GM12878 (cell line): ENCODE data around the gene OPRL1. TPM values are rescaled to one million over a fixed set of nuclear protein-coding genes. Genes with fewer than 3 reads are reported as not detected.

Experiments
- ATAC-seq: fragments of 200-7000 bp; cut with Tn5 transposase; 3 replicates; pipeline ENCODE4 v1.9.1; 2020; ENCODE audit warnings: mild to moderate bottlenecking, moderate library complexity
- BruUV-seq: library from RNA; stranded (reverse); fragments of 400-500 nt; replicated peaks from 2 replicates; lab custom pipeline; 2021; lab: Mats Ljungman, UMichigan
- CTCF ChIA-PET: fragments of 300-600 bp; sonication (Branson Sonifier 250); formaldehyde crosslinking; extraction: SDS; loops from one replicate; lab custom pipeline; 2021; ENCODE audit warnings: inconsistent platforms; lab: Yijun Ruan, JAX
- POLR2A ChIA-PET: fragments of 350-600 bp; formaldehyde crosslinking; extraction: SDS; loops from one replicate; lab custom pipeline; 2021; ENCODE audit warnings: inconsistent platforms; lab: Charles Lee
- RAD21 ChIA-PET: fragments of 300-600 bp; sonication (Branson Sonifier 250); formaldehyde crosslinking; loops from one replicate; lab custom pipeline; 2023; ENCODE audit warnings: antibody characterized with exemption; ENCODE audit not compliant: unreplicated experiment; lab: Charles Lee
- SMC1A ChIA-PET: fragments of 300-600 bp; sonication (Branson Sonifier 250); formaldehyde crosslinking; loops from one replicate; lab custom pipeline; 2023; ENCODE audit not compliant: unreplicated experiment, uncharacterized antibody; lab: Charles Lee
- DNase-seq: peaks from one replicate; pipeline ENCODE4 v3.0.0-alpha.2; 2011; ENCODE audit warnings: low read depth, low spot score
- FAIRE-seq: peaks from 3 replicates; lab custom pipeline; 2011; peaks lifted over from hg19 to GRCh38; lab: Jason Lieb, UNC
- H2AFZ ChIP-seq: 2 replicates; pipeline ENCODE4 v1.6.0; 2011; ENCODE audit warnings: low read depth, low read length, control low read depth; ENCODE audit not compliant: control insufficient read depth
- H3K27ac ChIP-seq: 2 replicates; pipeline ENCODE4 v1.5.1; 2011; ENCODE audit warnings: control low read depth; ENCODE audit not compliant: control insufficient read depth, insufficient read depth
- H3K27me3 ChIP-seq, 2 experiments: replicated peaks in 1 of 2; 2 replicates each; pipeline versions ENCODE4 v1.6.0 to v1.6.1; 2011; ENCODE audit warnings: low read length in 1 of 2; ENCODE audit not compliant: control insufficient read depth in 2 of 2, insufficient read depth in 2 of 2
- H3K36me3 ChIP-seq, 2 experiments: 2 replicates each; pipeline ENCODE4 v1.5.1; 2011; ENCODE audit warnings: low read length in 1 of 2; ENCODE audit not compliant: control insufficient read depth in 2 of 2, insufficient read depth in 2 of 2
- H3K4me1 ChIP-seq: 2 replicates; pipeline ENCODE4 v1.6.1; 2011; ENCODE audit warnings: mild to moderate bottlenecking, low read length, moderate library complexity, mixed read lengths; ENCODE audit not compliant: control insufficient read depth, insufficient read depth
- H3K4me2 ChIP-seq: 2 replicates; pipeline ENCODE4 v1.6.0; 2011; ENCODE audit warnings: control low read depth; ENCODE audit not compliant: control insufficient read depth, insufficient read depth
- H3K4me3 ChIP-seq: fragments of 200-600 bp; sonication (generic); 2 replicates; pipeline ENCODE4 v1.5.1; 2016
- H3K79me2 ChIP-seq: 2 replicates; pipeline ENCODE4 v1.6.0; 2011; ENCODE audit warnings: low read length; ENCODE audit not compliant: control insufficient read depth, insufficient read depth
- H3K9ac ChIP-seq: 2 replicates; pipeline ENCODE4 v1.8.0; 2011; ENCODE audit warnings: low read length, control low read depth, mixed read lengths; ENCODE audit not compliant: control insufficient read depth, insufficient read depth
- H3K9me3 ChIP-seq: replicated peaks from 3 replicates; pipeline ENCODE4 v1.5.1; 2011; ENCODE audit warnings: mild to moderate bottlenecking, low read length; ENCODE audit not compliant: control insufficient read depth, insufficient read depth
- H4K20me1 ChIP-seq: 2 replicates; pipeline ENCODE4 v1.6.0; 2011; ENCODE audit not compliant: control insufficient read depth, insufficient read depth
- BHLHE40 ChIP-seq, 2 experiments: fragments of 450-650 bp in 1 of 2; IDR thresholded peaks; 2 replicates each; pipeline ENCODE4 v1.6.1; 2011 to 2017; ENCODE audit warnings: low read depth in 2 of 2, borderline replicate concordance in 1 of 2, improper control_type of control experiment in 1 of 2, low read length in 1 of 2, mild to moderate bottlenecking in 1 of 2
- CEBPB ChIP-seq, 2 experiments: fragments of 150-350 bp in 1 of 2; IDR thresholded peaks; 2 replicates each; pipeline ENCODE4 v1.6.1; 2012 to 2014; ENCODE audit warnings: low read depth in 2 of 2, low read length in 2 of 2, borderline replicate concordance in 1 of 2, inconsistent platforms in 1 of 2
- FOS ChIP-seq: IDR thresholded peaks from 3 replicates; pipeline ENCODE4 v1.6.1; 2011; ENCODE audit warnings: borderline replicate concordance; ENCODE audit not compliant: insufficient read length; ENCODE audit errors: extremely low read depth
- IKZF1 ChIP-seq: fragments of 450-650 bp; conservative IDR thresholded peaks from 2 replicates; pipeline ENCODE4 v1.6.1; 2017; ENCODE audit warnings: antibody characterized with exemption, mild to moderate bottlenecking
- NBN ChIP-seq: fragments of 450-650 bp; IDR thresholded peaks from 2 replicates; pipeline ENCODE4 v1.6.1; 2016
- PRDM15 ChIP-seq: fragments of 450-650 bp; formaldehyde crosslinking; IDR thresholded peaks from 2 replicates; pipeline ENCODE4 v1.4.0; 2020; ENCODE audit warnings: mild to moderate bottlenecking, moderate library complexity
- RBBP5 ChIP-seq: fragments of 200-600 bp; sonication (generic); conservative IDR thresholded peaks from 2 replicates; pipeline ENCODE4 v1.6.1; 2016
- WRNIP1 ChIP-seq: IDR thresholded peaks from 2 replicates; pipeline ENCODE4 v1.6.1; 2011; ENCODE audit warnings: low read depth, low read length, improper control_type of control experiment, borderline replicate concordance
- WGBS: methylation state at CpG from one replicate; pipeline ENCODE4 v1.1.6; 2016; ENCODE audit warnings: low lambda C conversion rate; ENCODE audit not compliant: insufficient replicate concordance, insufficient coverage; ENCODE audit errors: missing lambda C conversion rate; 5-methylcytosine and 5-hydroxymethylcytosine counted together
- in situ Hi-C: fragments of 300-500 bp; cut with MboI; formaldehyde crosslinking; loops from 9 replicates; pipeline ENCODE4 v1.14.3; 2018; ENCODE audit warnings: mixed read lengths
- intact Hi-C: fragments of 100-400 bp; cut with micrococcal nuclease; formaldehyde crosslinking; loops from one replicate; pipeline ENCODE4 v1.14.2; 2022; ENCODE audit not compliant: unreplicated experiment
- polyA plus RNA-seq, 11 experiments: library from polyadenylated mRNA; depleted of rRNA in 4 of 11; unstranded in 6 of 11; stranded (reverse) in 5 of 11; fragments of >200 nt; fragmentation: Nextera tagmentation in 4 of 11; fragmentation: Illumina TruSeq in 1 of 11; extraction: Ambion mirVana in 4 of 11; extraction: Trizol in 1 of 11; gene quantifications; 1 replicate in 1 of 11; 2 replicates in 10 of 11; pipeline versions ENCODE4 v1.2.1 to v1.2.3, GENCODE V29; 2011 to 2016; ENCODE audit warnings: inconsistent platforms in 2 of 11, missing spikeins in 2 of 11, low read depth in 1 of 11
- total RNA-seq, 4 experiments: library from RNA; depleted of rRNA in 3 of 4; stranded (reverse); fragments of >200 nt in 3 of 4; fragmentation: Illumina TruSeq in 1 of 4; extraction: Trizol in 1 of 4; gene quantifications; 2 replicates each; pipeline versions ENCODE4 v1.2.1 to v1.2.3, GENCODE V29; 2013 to 2021
- TF ChIP-seq, protein P1 (sequence below): IDR thresholded peaks from 2 replicates; pipeline ENCODE4 v1.6.1; 2012; ENCODE audit warnings: low read depth, low read length, improper control_type of control experiment

OPRL1 gene
- total and polyA plus RNA-seq, 10 of the 15 experiments (the other 5 are each of a cell fraction or from before 2014, with no cell fraction given): 0.04 to 0.41 (median 0.24) TPM; not detected in 1

DNA sequence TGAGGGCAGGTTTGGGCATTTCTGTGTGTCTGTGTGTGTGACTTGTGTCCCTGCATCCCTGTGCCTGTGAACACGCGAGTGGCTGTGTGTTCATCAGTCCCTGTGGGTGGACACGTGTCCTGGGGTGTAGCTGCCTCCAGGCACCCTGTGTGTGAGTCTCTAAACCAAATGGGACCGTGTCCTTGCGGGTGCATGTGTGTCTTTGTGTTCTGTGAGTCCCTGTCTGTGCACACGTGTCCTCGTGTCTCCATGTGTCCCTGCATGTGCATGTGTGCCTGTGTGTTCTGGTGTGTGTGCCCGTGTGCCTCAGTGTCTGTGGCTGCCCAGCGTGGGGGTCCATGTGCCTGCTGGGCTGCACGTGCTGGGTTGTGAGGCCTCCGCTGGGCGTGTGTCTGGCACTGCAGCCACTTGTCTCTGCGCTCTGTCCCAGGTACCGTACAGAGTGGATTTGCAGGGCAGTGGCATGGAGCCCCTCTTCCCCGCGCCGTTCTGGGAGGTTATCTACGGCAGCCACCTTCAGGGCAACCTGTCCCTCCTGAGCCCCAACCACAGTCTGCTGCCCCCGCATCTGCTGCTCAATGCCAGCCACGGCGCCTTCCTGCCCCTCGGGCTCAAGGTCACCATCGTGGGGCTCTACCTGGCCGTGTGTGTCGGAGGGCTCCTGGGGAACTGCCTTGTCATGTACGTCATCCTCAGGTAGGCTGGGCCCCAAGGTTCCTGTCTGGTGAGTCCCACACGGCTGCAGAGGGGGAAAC, 12.6 kb downstream of the OPRL1 start:
- Histone ChIP-seq H3K27ac (no peak overlapping the region), H3K4me2 (no peak overlapping the region), H3K9me3 (peaks cover 4% of the 10 kb centered on the region; the same call in 1 of the 3 replicates), H3K79me2 (no peaks in the 10 kb centered on the region), H3K36me3 (no peaks in the 10 kb centered on the region), H3K27me3 (no peaks in the 10 kb centered on the region), H4K20me1 (no peaks in the 10 kb centered on the region), H3K4me1 (peaks cover 7% of the 10 kb centered on the region), H3K4me3 (no peak overlapping the region), H2AFZ (no peak overlapping the region), H3K9ac (no peak overlapping the region)
- intact Hi-C loops (no loop called here), in situ Hi-C loops (no loop called here)
- ATAC-seq: peak; percentile 37; the same call in 2 of the 3 replicates
- WGBS: 42% methylated on average over 27 of the region's 27 CpGs
- FAIRE-seq: no peak
- TF ChIP-seq BHLHE40 (IDR thresholded peaks at IDR 0.05; ENCODE audit: borderline replicate concordance in 1 of 2, low read depth in 2 of 2, low read length in 1 of 2) (0 out of 4 replicates have a peak, but pooled peaks of 1 of the 2 experiments have one; percentile 8), PRDM15 (CRISPR knock-in tag) (no peak), CEBPB (IDR thresholded peaks at IDR 0.05; ENCODE audit: borderline replicate concordance in 1 of 2, low read depth in 2 of 2, low read length in 2 of 2) (no peak), FOS (no peak), RBBP5 (no peak), WRNIP1 (no peak), NBN (no peak), IKZF1 (no peak)
- TF ChIP-seq, protein P1, sequence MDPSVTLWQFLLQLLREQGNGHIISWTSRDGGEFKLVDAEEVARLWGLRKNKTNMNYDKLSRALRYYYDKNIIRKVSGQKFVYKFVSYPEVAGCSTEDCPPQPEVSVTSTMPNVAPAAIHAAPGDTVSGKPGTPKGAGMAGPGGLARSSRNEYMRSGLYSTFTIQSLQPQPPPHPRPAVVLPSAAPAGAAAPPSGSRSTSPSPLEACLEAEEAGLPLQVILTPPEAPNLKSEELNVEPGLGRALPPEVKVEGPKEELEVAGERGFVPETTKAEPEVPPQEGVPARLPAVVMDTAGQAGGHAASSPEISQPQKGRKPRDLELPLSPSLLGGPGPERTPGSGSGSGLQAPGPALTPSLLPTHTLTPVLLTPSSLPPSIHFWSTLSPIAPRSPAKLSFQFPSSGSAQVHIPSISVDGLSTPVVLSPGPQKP: no peak
- ChIA-PET RAD21 (no interaction called here), CTCF (no interaction called here), SMC1A (no interaction called here), POLR2A (no interaction called here)
- no TSS peak for BruUV-seq
- DNase-seq: no peak
